Smooth muscle cell (in vitro differentiated cells): ENCODE measurements around the gene CCDC138. TPM values are rescaled to one million over a fixed set of nuclear protein-coding genes. Genes with fewer than 3 reads are reported as not detected.

ENCODE experiments used
- DNase-seq: peaks from one replicate; lab custom pipeline; 2025; ENCODE audit not compliant: unreplicated experiment; lab: John Stamatoyannopoulos, UW
- H2AFZ ChIP-seq: fragments of 200-600 bp; sonication (generic); 2 replicates; pipeline ENCODE4 v1.6.0; 2016; ENCODE audit warnings: antibody characterized with exemption, low read depth, mild to moderate bottlenecking
- H3F3A ChIP-seq: fragments of 200-600 bp; sonication (generic); 2 replicates; pipeline ENCODE4 v1.6.0; 2017; ENCODE audit warnings: antibody characterized with exemption, low read depth
- H3K27ac ChIP-seq: fragments of 200-600 bp; sonication (generic); 2 replicates; pipeline ENCODE4 v1.5.1; 2016; ENCODE audit warnings: low read depth, mild to moderate bottlenecking
- H3K27me3 ChIP-seq: fragments of 200-600 bp; sonication (generic); 2 replicates; pipeline ENCODE4 v1.6.1; 2016; ENCODE audit warnings: low read depth, mild to moderate bottlenecking
- H3K36me3 ChIP-seq: fragments of 200-600 bp; sonication (generic); 2 replicates; pipeline ENCODE4 v1.5.1; 2016; ENCODE audit warnings: low read depth
- H3K4me1 ChIP-seq: fragments of 200-600 bp; sonication (generic); 2 replicates; pipeline ENCODE4 v1.5.1; 2016; ENCODE audit warnings: low read depth
- H3K4me2 ChIP-seq: fragments of 200-600 bp; sonication (generic); 2 replicates; pipeline ENCODE4 v1.6.0; 2016; ENCODE audit warnings: mild to moderate bottlenecking
- H3K4me3 ChIP-seq: fragments of 200-600 bp; sonication (generic); 2 replicates; pipeline ENCODE4 v1.5.1; 2016; ENCODE audit warnings: mild to moderate bottlenecking
- H3K79me2 ChIP-seq: fragments of 200-600 bp; sonication (generic); 2 replicates; pipeline ENCODE4 v1.6.0; 2016; ENCODE audit warnings: low read depth, mild to moderate bottlenecking
- H3K9ac ChIP-seq: fragments of 200-600 bp; sonication (generic); 2 replicates; pipeline ENCODE4 v1.6.0; 2016; ENCODE audit warnings: low read depth
- H3K9me3 ChIP-seq: fragments of 200-600 bp; sonication (generic); replicated peaks from 2 replicates; pipeline ENCODE4 v1.5.1; 2016; ENCODE audit warnings: low read depth
- H4K20me1 ChIP-seq: fragments of 200-600 bp; sonication (generic); 2 replicates; pipeline ENCODE4 v1.6.0; 2016; ENCODE audit warnings: low read depth
- CTCF ChIP-seq: fragments of 200-600 bp; sonication (generic); IDR thresholded peaks from 2 replicates; pipeline ENCODE4 v1.5.1; 2017; ENCODE audit warnings: borderline replicate concordance, mild to moderate bottlenecking, antibody characterized with exemption; ENCODE audit not compliant: insufficient read depth, poor library complexity, severe bottlenecking
- WGBS: methylation state at CpG from one replicate; pipeline ENCODE4 v1.1.7; 2016; ENCODE audit warnings: low lambda C conversion rate; 5-methylcytosine and 5-hydroxymethylcytosine counted together
- polyA plus RNA-seq: library from polyadenylated mRNA; unstranded; fragments of >200 nt; fragmentation: Nextera tagmentation; extraction: Ambion mirVana; gene quantifications from 2 replicates; pipeline ENCODE4 v1.2.1, GENCODE V29; 2016
- total RNA-seq: library from RNA; depleted of rRNA; stranded (reverse); fragments of >200 nt; gene quantifications from 2 replicates; pipeline ENCODE4 v1.2.3, GENCODE V29; 2014

Gene CCDC138
- total and polyA plus RNA-seq, 2 experiments from 2014 or later: 2.7 to 5.9 TPM

GRCh38 chr2:108834620-108835019, 48.0 kb downstream of the CCDC138 start:
- Histone ChIP-seq H3F3A (no peaks in the 10 kb centered on the region), H3K9ac (no peak overlapping the region), H3K79me2 (no peaks in the 10 kb centered on the region), H3K27me3 (no peaks in the 10 kb centered on the region), H3K4me3 (no peak overlapping the region), H3K4me1 (no peaks in the 10 kb centered on the region), H4K20me1 (no peaks in the 10 kb centered on the region), H3K4me2 (no peak overlapping the region), H3K9me3 (peaks cover 14% of the 10 kb centered on the region), H2AFZ (no peak overlapping the region), H3K27ac (no peak overlapping the region), H3K36me3 (peaks cover 9% of the 10 kb centered on the region)
- no peak for DNase-seq
- 96% methylated on average over 3 of the region's 3 CpGs for WGBS
- TF ChIP-seq CTCF: no peak

- no peaks in the 10 kb centered on the region for H3F3A ChIP-seq
- H3K27ac ChIP-seq: no peak overlapping the region
- no peak overlapping the region for H3K4me3 ChIP-seq
- H4K20me1 ChIP-seq: no peaks in the 10 kb centered on the region
- no peaks in the 10 kb centered on the region for H3K4me1 ChIP-seq
- H3K79me2 ChIP-seq: no peaks in the 10 kb centered on the region
- no peak overlapping the region for H3K4me2 ChIP-seq
- TF ChIP-seq CTCF: no peak
- peaks cover 9% of the 10 kb centered on the region for H3K36me3 ChIP-seq
- 100% methylated on average over 1 of the region's 1 CpG for WGBS
- peaks cover 14% of the 10 kb centered on the region for H3K9me3 ChIP-seq
- no peak overlapping the region for H3K9ac ChIP-seq
- DNase-seq: no peak
- H2AFZ ChIP-seq: no peak overlapping the region
- H3K27me3 ChIP-seq: no peaks in the 10 kb centered on the region
These were observed 48.5 kb downstream of the CCDC138 start for GRCh38 chr2:108835040-108835439.

GRCh38 chr2:108837198-108837597, 50.6 kb downstream of the CCDC138 start:
- 97% methylated on average over 7 of the region's 7 CpGs for WGBS
- Histone ChIP-seq H3K4me1 (no peaks in the 10 kb centered on the region), H3K4me3 (no peak overlapping the region), H3K9ac (no peak overlapping the region), H3K27ac (no peak overlapping the region), H3F3A (no peaks in the 10 kb centered on the region), H3K36me3 (peaks cover 17% of the 10 kb centered on the region), H3K27me3 (no peaks in the 10 kb centered on the region), H3K9me3 (peaks cover 14% of the 10 kb centered on the region), H3K4me2 (no peak overlapping the region), H3K79me2 (no peaks in the 10 kb centered on the region), H2AFZ (no peak overlapping the region), H4K20me1 (no peaks in the 10 kb centered on the region)
- TF ChIP-seq CTCF: no peak
- DNase-seq: no peak

GRCh38 chr2:108841506-108841905, 54.9 kb downstream of the CCDC138 start:
- Histone ChIP-seq H3K9me3 (peaks cover 14% of the 10 kb centered on the region), H3F3A (no peaks in the 10 kb centered on the region), H3K4me1 (no peaks in the 10 kb centered on the region), H3K4me2 (no peak overlapping the region), H3K36me3 (peaks cover 17% of the 10 kb centered on the region), H3K27me3 (no peaks in the 10 kb centered on the region), H3K4me3 (no peak overlapping the region), H3K79me2 (no peaks in the 10 kb centered on the region), H4K20me1 (no peaks in the 10 kb centered on the region), H3K9ac (no peak overlapping the region), H2AFZ (no peak overlapping the region), H3K27ac (no peak overlapping the region)
- DNase-seq: no peak
- TF ChIP-seq CTCF: no peak
